Brain pericyte (primary cell): ENCODE measurements around the gene PIGBOS1.

Source experiments
- DNase-seq: peaks from one replicate; pipeline ENCODE4 v3.0.0-alpha.2; 2012; ENCODE audit warnings: low read depth, low spot score

Gene PIGBOS1

DNA sequence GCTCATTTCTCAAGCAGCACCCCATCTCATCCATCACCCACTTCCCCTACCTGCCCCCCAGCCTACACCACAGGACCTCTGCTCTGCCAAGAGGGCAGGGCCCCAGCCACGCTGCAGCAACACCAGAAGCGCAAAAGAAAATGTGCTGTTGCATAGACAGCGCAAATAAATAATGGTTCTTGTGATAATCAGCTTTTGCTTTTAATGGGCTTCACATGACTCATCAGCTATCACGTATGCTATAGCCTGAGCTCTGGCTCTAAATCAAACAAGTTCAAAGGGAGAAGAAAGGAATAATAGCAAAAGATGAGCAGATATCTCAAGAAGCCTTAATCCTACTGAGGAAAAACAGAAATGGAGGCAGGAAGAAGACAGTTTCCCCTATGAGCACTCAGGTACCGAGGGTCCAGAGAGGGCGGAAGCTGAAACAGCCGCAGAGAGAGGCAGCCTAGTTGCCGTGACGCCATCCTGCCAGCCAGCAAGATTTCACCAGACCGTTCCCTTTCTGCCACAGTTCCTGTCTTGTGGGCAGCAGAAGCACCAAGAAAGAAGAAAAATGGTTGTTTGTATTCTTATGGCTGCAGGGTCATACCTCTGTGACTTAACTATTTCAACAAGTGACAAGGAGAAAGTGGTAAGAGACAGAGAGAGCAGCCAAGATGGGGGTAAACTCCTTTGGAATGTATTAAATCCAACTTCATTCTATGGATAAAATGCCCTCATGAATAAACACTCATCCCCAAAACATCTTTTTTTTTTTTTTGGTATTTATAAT, 51.3 kb downstream of the PIGBOS1 start:
- no peak for DNase-seq
